MM.1S (cell line): ENCODE measurements around the gene DNAAF3.
A peak's percentile ranks its signal among the peaks of the same experiment; 100 is the strongest.

ENCODE experiments used
- DNase-seq: peaks from one replicate; pipeline ENCODE4 v3.0.0-alpha.2; 2015
- H2AFZ ChIP-seq: fragments of 300-600 bp; sonication (generic); 2 replicates; pipeline ENCODE4 v1.6.0; 2016; ENCODE audit warnings: antibody characterized with exemption, low read length
- H3F3A ChIP-seq: fragments of 300-600 bp; sonication (generic); 2 replicates; pipeline ENCODE4 v1.6.1; 2016; ENCODE audit warnings: mild to moderate bottlenecking, antibody characterized with exemption, low read length, moderate library complexity, mixed read lengths; ENCODE audit not compliant: insufficient read depth
- H3K27ac ChIP-seq: fragments of 300-600 bp; sonication (generic); 2 replicates; pipeline ENCODE4 v1.5.1; 2016; ENCODE audit warnings: mild to moderate bottlenecking, low read length
- H3K27me3 ChIP-seq: fragments of 300-600 bp; sonication (generic); replicated peaks from 2 replicates; pipeline ENCODE4 v1.6.0; 2016; ENCODE audit warnings: low read length; ENCODE audit not compliant: insufficient read depth
- H3K36me3 ChIP-seq: fragments of 300-600 bp; sonication (generic); replicated peaks from 2 replicates; pipeline ENCODE4 v1.6.1; 2016; ENCODE audit warnings: mild to moderate bottlenecking, low read length, mixed read lengths; ENCODE audit not compliant: insufficient read depth
- H3K4me1 ChIP-seq: fragments of 300-600 bp; sonication (generic); 2 replicates; pipeline ENCODE4 v1.6.1; 2016; ENCODE audit warnings: low read length, mixed read lengths
- H3K4me2 ChIP-seq: fragments of 300-600 bp; sonication (generic); 2 replicates; pipeline ENCODE4 v1.6.0; 2016; ENCODE audit warnings: low read depth, low read length
- H3K4me3 ChIP-seq: fragments of 300-600 bp; sonication (generic); 2 replicates; pipeline ENCODE4 v1.5.1; 2016; ENCODE audit warnings: low read length, mixed read lengths
- H3K79me2 ChIP-seq: fragments of 300-600 bp; sonication (generic); 2 replicates; pipeline ENCODE4 v1.6.1; 2016; ENCODE audit warnings: mixed run types, low read length, mixed read lengths
- H3K9ac ChIP-seq: fragments of 300-600 bp; sonication (generic); 2 replicates; pipeline ENCODE4 v1.6.1; 2016; ENCODE audit warnings: low read length, mixed read lengths
- H3K9me2 ChIP-seq: fragments of 300-600 bp; sonication (generic); replicated peaks from 2 replicates; pipeline ENCODE4 v1.6.1; 2016; ENCODE audit warnings: mild to moderate bottlenecking, low read length, mixed read lengths; ENCODE audit not compliant: insufficient read depth
- H3K9me3 ChIP-seq: fragments of 300-600 bp; sonication (generic); replicated peaks from 2 replicates; pipeline ENCODE4 v1.6.1; 2016; ENCODE audit warnings: mild to moderate bottlenecking, low read length, mixed read lengths; ENCODE audit not compliant: insufficient read depth
- H4K20me1 ChIP-seq: fragments of 300-600 bp; sonication (generic); 2 replicates; pipeline ENCODE4 v1.6.1; 2016; ENCODE audit warnings: mild to moderate bottlenecking, low read length, moderate library complexity, mixed read lengths; ENCODE audit not compliant: insufficient read depth
- EZH2 ChIP-seq: fragments of 300-600 bp; sonication (generic); optimal IDR thresholded peaks from 2 replicates; pipeline ENCODE3; 2017; ENCODE audit warnings: low read depth, mild to moderate bottlenecking, antibody characterized with exemption, low read length, mixed read lengths
- EZH2phosphoT487 ChIP-seq: fragments of 300-600 bp; sonication (generic); IDR thresholded peaks from 2 replicates; pipeline ENCODE4 v1.6.1; 2018; ENCODE audit warnings: antibody characterized with exemption, low read length
- TF ChIP-seq, protein P1 (sequence below): fragments of 300-600 bp; sonication (generic); IDR thresholded peaks from 2 replicates; pipeline ENCODE4 v1.5.1; 2016; ENCODE audit warnings: antibody characterized with exemption, low read length, mixed read lengths

The DNAAF3 gene

DNA sequence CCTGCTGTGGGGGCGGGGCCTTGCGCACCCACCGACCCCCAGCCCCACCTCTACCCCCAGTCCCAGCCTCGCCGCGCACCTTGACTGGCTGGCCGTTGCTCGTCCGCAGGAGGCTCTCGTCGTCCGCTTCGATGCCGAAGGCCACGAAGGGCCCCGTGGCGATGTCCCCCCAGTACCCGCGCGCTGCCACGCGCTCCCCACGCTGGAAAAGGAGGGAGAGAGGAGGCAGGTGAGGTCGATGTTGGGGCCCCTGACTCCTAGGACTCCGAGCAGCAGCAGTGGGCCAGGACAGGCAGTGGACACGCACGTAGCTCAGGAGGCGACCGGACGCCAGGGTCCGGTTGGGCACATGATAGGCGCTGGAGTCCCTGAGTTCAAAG lies 5.4 kb downstream of the DNAAF3 start:
- H3K9ac ChIP-seq = no peak overlapping the region
- no peak overlapping the region for H2AFZ ChIP-seq
- H3F3A ChIP-seq = no peaks in the 10 kb centered on the region
- H3K4me2 ChIP-seq = no peak overlapping the region
- H3K4me1 ChIP-seq = no peaks in the 10 kb centered on the region
- no peaks in the 10 kb centered on the region for H3K9me2 ChIP-seq
- TF ChIP-seq EZH2phosphoT487 = no peak
- TF ChIP-seq, protein P1, sequence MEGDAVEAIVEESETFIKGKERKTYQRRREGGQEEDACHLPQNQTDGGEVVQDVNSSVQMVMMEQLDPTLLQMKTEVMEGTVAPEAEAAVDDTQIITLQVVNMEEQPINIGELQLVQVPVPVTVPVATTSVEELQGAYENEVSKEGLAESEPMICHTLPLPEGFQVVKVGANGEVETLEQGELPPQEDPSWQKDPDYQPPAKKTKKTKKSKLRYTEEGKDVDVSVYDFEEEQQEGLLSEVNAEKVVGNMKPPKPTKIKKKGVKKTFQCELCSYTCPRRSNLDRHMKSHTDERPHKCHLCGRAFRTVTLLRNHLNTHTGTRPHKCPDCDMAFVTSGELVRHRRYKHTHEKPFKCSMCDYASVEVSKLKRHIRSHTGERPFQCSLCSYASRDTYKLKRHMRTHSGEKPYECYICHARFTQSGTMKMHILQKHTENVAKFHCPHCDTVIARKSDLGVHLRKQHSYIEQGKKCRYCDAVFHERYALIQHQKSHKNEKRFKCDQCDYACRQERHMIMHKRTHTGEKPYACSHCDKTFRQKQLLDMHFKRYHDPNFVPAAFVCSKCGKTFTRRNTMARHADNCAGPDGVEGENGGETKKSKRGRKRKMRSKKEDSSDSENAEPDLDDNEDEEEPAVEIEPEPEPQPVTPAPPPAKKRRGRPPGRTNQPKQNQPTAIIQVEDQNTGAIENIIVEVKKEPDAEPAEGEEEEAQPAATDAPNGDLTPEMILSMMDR = no peak
- TF ChIP-seq EZH2 = no peak
- H3K9me3 ChIP-seq = no peaks in the 10 kb centered on the region
- H3K36me3 ChIP-seq = no peaks in the 10 kb centered on the region
- no peaks in the 10 kb centered on the region for H3K79me2 ChIP-seq
- peaks cover 68% of the 10 kb centered on the region for H3K27me3 ChIP-seq
- H3K4me3 ChIP-seq = no peak overlapping the region
- DNase-seq = no peak
- no peaks in the 10 kb centered on the region for H4K20me1 ChIP-seq
- H3K27ac ChIP-seq = no peak overlapping the region

DNA sequence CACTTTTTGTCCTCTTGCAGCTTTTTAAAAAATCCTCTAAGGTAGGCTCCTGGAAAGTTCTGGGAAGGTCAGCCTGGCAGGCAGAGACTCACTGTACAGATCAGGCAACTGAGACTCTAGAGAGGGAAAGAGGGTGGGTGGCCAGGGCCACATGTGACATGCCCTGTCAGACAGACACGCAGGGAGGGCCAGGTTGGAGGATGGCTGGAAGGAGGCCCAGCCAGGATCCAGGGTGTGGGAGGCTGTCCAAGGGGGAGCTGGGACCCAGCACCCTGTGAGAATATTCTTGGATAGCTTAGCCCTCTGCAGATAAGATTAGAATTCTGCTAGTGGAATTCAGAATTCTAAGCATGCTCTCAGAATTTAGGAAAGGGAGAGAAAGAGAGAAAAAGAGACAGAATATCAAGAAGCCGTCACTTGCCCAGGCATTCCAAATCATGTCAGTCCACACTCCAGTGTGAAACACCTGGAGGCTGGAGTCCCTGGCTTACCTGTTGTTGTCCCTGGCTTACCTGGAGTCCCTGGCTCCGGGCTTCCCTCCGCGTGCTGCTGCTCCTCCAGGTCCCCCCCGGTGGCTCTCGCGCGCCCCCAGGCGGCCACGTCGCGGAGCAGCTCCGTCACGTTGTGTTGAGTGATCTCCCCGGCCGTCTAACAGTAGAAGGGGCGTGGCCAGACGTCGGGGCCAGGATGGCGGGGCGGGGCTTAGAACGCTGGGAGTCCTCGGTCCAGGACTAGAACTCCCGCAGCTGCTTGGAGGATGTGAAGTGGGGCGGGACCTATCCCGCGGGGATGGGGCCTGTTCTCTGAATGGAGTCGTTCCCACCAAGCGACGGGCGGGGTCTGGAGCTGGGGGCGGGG lies 6.1 kb downstream of the DNAAF3 start:
- no peak overlapping the region for H3K27ac ChIP-seq
- H3K4me3 ChIP-seq = no peak overlapping the region
- H3K9me3 ChIP-seq = no peaks in the 10 kb centered on the region
- H2AFZ ChIP-seq = no peak overlapping the region
- H3K4me1 ChIP-seq = no peaks in the 10 kb centered on the region
- DNase-seq = peak; percentile 85
- no peak overlapping the region for H3K4me2 ChIP-seq
- no peaks in the 10 kb centered on the region for H4K20me1 ChIP-seq
- H3K9ac ChIP-seq = no peak overlapping the region
- no peaks in the 10 kb centered on the region for H3K36me3 ChIP-seq
- no peaks in the 10 kb centered on the region for H3K9me2 ChIP-seq
- peaks cover 62% of the 10 kb centered on the region for H3K27me3 ChIP-seq
- no peak for TF ChIP-seq EZH2
- TF ChIP-seq, protein P1 = peak; percentile 94
- no peaks in the 10 kb centered on the region for H3K79me2 ChIP-seq
- no peaks in the 10 kb centered on the region for H3F3A ChIP-seq

DNA sequence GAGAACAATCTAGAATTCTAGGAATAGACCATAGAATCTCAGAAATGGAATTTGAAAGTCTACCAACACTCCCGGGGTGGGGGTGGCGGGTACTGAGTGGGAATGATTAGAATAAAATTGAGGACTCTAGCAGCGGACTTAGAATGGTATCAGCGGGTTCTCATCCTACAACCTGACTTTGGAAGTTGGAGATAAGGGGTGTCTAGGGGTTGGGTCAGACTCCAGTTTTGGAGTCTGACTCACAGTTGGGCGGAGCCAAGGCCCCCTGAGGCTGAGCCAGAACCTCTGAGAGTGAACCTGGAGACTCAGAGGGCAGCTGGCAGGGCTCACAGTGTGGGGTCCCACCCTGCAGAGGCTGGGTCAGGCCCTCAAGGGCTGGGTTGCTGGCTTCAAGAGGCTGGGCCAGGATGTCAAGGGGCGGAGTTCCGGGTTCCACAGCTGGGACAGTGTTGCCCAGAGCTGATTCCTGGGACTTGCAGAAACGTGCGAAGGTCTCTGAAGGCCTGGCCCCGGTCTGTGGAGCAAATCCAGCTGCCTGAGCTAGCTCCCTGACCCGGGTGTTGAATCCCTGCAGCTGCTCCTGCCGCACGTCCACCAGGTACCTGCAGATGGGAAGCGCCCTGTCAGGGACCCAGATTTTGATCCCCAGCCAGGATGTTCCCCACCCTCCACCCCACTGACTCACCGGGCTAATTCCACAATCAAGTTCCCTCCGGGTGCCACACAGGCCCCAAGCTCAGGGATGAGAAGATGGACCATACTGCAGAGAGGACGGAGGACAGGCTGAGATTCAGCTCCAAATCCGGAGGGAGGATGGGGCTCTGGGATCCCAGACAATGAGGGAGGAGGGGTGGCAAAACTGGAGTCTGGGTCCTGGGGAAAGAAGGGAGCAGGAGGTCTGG lies 7.3 kb downstream of the DNAAF3 start:
- no peak overlapping the region for H3K4me2 ChIP-seq
- H3K79me2 ChIP-seq = no peaks in the 10 kb centered on the region
- H3F3A ChIP-seq = no peaks in the 10 kb centered on the region
- no peaks in the 10 kb centered on the region for H3K36me3 ChIP-seq
- no peaks in the 10 kb centered on the region for H3K9me2 ChIP-seq
- H2AFZ ChIP-seq = no peak overlapping the region
- H3K9me3 ChIP-seq = no peaks in the 10 kb centered on the region
- no peaks in the 10 kb centered on the region for H3K4me1 ChIP-seq
- H3K27ac ChIP-seq = no peak overlapping the region
- TF ChIP-seq EZH2phosphoT487 = no peak
- no peak for TF ChIP-seq EZH2
- TF ChIP-seq, protein P1 = no peak
- DNase-seq = no peak
- H3K4me3 ChIP-seq = no peak overlapping the region
- H3K9ac ChIP-seq = no peak overlapping the region
- no peaks in the 10 kb centered on the region for H4K20me1 ChIP-seq
- peaks cover 51% of the 10 kb centered on the region for H3K27me3 ChIP-seq
